ENCODE measurements around the gene IL17F.

Gene IL17F

DNA sequence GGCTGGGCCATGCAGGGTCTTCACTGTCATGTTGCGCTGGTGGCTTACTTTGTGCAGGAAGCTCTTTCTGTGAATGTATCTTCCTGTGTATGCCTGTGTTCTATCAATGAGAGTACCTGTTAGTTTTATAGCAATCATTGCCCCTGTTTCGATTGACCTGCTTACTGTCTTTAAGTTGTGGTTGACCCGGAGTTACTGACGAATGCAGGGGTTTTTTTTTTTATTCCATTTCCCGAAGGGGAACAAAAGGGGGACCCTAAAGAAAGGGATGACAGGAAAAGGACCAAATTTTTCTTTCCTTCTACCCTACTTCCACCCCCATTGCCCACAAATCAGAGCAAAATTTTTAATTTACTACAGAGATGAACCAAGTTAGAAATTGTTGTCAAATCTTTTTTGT lies at the start of gene IL17F:
Gene IL17F (minus strand): TSS at position 101 of the 400 bp plus-strand sequence. CDS start 71 bp downstream, at position 30.
- FAIRE-seq = no peak

- FAIRE-seq = no peak
These were observed 48.8 kb upstream of the IL17F start for GRCh38 chr6:52293067-52293466.

- FAIRE-seq = no peak
These were observed 44.5 kb upstream of the IL17F start for GRCh38 chr6:52288841-52289240.

DNA sequence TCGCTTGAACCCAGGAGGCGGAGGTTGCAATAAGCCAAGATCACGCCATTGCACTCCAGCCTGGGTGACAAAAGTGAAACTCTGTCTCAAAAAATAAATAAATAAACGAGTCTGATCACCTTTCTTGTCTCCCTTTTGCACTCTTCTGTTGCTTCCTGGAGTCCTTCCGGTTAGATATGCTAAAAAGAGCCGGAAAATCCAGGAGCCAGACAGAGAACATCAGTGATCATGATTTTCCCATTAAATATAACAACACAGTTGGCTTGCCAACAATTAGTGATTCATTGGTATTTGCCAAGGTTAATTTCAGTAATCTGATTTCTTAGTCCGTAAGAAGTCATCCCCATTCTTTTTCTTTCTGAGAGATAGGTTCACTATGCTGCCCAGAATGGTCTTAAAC lies 43.9 kb upstream of the IL17F start:
- no peak for FAIRE-seq

- peak; percentile 87 for FAIRE-seq
These were observed 42.6 kb upstream of the IL17F start for GRCh38 chr6:52286798-52287432.

DNA sequence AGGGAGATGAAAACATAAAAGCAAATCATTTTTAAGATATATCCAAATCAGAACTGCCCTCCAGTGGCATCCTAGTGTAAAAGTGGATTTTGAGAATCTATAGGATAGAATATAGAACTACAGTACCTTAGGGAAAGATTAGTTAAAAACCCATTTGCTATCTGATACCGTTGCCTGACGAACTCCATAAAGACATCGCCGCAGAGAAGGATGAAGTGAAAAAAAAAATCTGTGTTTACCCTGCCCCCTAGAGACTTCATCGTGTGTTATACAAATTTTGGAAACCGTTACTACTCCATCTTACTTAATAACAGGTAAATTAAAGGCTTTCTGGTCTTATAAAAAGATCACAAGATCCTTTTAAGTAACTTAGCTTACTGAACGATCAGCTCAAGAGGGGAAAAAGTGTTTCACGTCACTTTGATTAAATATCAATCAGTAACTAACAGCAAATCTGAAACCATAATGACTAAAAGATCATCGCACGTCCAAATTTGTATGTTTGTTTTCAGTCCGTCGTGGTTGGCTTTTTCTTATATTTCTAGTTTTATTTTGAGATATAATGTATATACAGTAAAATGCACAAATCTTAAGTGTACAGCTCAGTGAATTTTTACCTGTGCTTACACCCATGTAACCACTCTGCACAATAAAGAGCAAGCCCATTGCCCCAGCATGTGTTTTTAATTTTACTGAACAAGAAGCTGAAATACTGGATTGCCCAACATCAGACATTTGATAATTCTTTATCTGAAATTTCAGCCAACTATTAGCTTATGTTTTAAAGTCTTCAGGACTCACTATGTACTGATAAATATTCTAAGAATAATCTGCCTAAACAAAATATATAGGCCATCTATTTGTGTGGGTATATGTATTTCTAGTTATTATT lies 41.1 kb upstream of the IL17F start:
- no peak for FAIRE-seq

DNA sequence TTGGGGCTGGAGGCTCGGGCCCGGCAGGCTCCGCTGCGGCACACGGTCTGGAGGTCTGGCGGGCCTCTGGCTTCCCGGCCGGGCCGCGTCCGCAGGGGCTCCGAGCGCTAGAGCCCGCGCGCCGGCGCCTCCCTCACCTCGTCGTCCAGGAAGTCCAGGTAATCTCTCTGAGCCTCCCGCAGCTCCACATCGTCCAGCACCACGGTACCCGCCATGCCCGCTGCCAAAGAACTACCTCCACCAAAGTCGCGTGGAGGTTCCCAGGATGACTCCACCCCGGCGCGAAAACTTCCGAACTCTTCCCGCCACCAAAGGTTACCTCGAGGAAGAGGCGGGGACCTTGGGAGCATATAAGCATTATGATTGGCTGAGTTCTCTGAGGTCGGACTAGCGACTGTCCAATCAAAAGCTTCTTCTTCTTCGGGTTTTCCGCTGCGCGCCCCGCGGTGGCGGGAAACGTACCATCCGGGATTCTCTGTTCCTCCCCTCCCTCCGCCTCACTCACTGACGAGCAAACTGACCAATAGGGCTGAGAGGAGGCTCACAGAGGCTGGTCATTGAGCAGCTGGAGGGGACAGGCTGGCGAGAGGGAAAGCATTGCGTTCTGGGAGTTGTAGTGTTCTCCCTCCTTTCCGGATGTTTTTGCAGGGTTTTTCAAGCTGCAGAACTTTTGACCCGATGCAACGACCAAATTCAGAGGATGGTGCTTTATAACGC lies 40.3 kb upstream of the IL17F start, which contains the start of gene MCM3:
Gene MCM3 (minus strand): TSS at position 283 of the 717 bp plus-strand sequence. CDS start 68 bp downstream, at position 215.
- FAIRE-seq = peak; percentile 99

GRCh38 chr6:52284131-52284459 lies 39.8 kb upstream of the IL17F start:
- no peak for FAIRE-seq

DNA sequence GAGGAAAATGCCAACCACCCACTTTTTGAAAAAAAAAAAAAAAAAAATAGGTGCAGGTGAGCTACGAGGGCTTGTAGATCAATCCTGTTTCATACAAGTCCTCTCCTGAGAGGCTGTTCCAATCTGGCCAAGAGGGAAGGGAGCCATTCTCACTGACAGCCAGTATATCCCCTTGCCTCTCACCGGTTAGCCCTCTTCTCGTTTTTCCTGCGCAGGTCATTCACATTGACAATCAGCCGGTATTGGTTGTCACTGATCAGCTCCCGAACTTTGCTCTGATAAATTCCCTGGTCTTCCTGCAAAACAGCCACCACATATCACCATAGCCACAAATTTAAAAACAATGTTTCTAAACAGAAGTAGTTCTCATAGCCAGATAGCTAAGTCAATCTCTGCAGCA lies 38.8 kb upstream of the IL17F start:
- FAIRE-seq = no peak

- FAIRE-seq = no peak
These were observed 31.8 kb upstream of the IL17F start for GRCh38 chr6:52276130-52276529.

- no peak for FAIRE-seq
These were observed 27.7 kb upstream of the IL17F start for GRCh38 chr6:52271852-52272460.

- FAIRE-seq = peak; percentile 75
These were observed 19.6 kb upstream of the IL17F start for GRCh38 chr6:52263709-52264540.

- no peak for FAIRE-seq
These were observed 18.5 kb upstream of the IL17F start for GRCh38 chr6:52262620-52263344.

DNA sequence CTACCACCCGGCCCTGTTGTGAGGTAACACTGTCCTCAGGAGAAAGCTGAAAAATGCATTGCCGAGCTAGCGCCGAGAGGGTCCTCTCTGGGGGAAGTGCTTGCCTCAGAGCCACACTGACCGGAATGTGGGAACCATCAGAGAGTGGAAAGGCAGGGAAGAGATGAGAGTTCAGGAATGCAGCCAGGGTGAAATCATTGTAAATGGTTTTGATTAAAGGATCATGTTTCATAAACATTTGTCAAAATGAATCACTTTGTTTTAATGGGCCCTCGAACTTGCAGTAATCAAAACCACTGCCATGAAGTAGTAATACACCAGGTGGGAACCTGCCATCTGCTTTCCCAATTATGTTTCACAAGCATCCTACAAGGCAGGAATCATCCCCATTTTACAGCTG lies 16.9 kb upstream of the IL17F start:
- no peak for FAIRE-seq

GRCh38 chr6:52260634-52261033 lies 16.3 kb upstream of the IL17F start:
- FAIRE-seq = no peak

GRCh38 chr6:52255434-52255833 lies 11.1 kb upstream of the IL17F start:
- no peak for FAIRE-seq

GRCh38 chr6:52254731-52255378 lies 10.6 kb upstream of the IL17F start:
- no peak for FAIRE-seq

DNA sequence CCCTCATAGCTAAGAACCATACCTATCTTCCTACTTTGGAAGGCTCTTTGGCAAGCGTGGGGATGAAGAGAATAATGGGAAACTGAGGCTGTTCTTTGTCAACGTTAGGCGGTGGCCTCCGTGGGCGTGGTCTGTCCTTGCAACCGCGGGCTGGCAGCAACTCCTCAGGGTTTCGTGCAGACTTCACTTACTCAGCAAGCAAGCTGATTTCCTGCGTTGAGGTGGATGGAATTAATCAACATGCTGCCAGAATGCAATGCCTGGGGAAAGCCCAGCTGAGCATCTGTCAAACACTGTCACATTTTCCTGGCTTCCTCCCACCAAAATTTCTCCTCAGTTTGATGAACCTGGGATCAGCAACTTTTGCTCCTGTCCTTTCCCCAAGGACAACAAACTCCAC lies 9.2 kb upstream of the IL17F start:
- no peak for FAIRE-seq

GRCh38 chr6:52251113-52251512 lies 6.8 kb upstream of the IL17F start:
- FAIRE-seq = no peak

DNA sequence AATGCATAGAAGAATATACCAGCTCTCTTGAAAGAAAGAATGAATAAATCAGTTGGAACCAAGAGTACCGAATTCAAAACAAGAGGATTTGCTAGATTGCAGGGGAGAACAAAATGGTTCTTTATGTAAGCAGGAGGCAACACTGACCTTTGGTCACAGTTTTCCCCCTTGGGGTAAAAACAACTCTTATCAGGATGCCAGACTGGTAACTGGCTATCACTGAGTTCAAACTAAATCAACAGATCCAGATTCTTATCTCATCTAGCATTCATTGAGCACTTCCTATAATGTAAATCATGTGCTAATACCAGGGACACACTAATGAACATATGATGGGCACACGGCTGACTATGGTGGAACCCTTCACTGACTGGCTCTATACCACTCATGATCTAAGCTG lies 4.8 kb upstream of the IL17F start:
- FAIRE-seq = no peak

GRCh38 chr6:52245425-52245824 lies 1.1 kb upstream of the IL17F start:
- FAIRE-seq = no peak
